OCI-LY1 (cell line): Measurements from ENCODE around the gene CYTH3.

Experiments
- CTCF ChIP-seq: fragments of 200-600 bp; sonication (generic), shearing (Covaris generic); IDR thresholded peaks from 2 replicates; pipeline ENCODE4 v1.5.1; 2017; ENCODE audit warnings: mild to moderate bottlenecking, antibody characterized with exemption, low read length, moderate library complexity, mixed read lengths
- EZH2 ChIP-seq: fragments of 200-600 bp; sonication (generic), shearing (Covaris generic); IDR thresholded peaks from 2 replicates; pipeline ENCODE4 v1.8.0; 2017; ENCODE audit warnings: borderline replicate concordance, mixed run types, mild to moderate bottlenecking, antibody characterized with exemption, low read length, moderate library complexity, mixed read lengths

DNA sequence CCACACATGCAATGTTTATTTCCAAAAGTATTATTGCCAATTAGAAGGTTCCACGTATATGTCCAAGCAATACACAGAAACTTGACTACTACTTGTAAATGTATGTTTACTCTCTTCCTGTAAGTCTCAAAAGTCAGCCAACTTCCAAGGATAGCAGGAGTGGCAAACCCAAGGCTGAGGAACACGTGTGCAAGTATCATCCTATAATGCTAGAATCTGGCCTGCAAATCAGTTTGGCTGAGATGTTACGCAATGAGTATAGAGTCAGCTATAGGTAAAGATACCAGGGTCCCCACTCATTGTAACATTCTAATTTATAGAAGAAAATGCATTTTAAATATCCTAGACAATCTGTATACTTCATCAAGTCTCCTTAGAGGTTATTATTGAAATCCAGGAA is 34.7 kb downstream of the CYTH3 start:
- TF ChIP-seq CTCF: no peak
- no peak for TF ChIP-seq EZH2
